ENCODE measurements around the gene CCL2. TPM values are rescaled to one million over a fixed set of nuclear protein-coding genes. Genes with fewer than 3 reads are reported as not detected.
A peak's percentile ranks its signal among the peaks of the same experiment; 100 is the strongest.

Gene CCL2
- total RNA-seq, 1 donor from 2014 or later, result 11.3 TPM

GRCh38 chr17:34241062-34241461 lies 14.0 kb upstream of the CCL2 start:
- peak; percentile 88 for DNase-seq

DNA sequence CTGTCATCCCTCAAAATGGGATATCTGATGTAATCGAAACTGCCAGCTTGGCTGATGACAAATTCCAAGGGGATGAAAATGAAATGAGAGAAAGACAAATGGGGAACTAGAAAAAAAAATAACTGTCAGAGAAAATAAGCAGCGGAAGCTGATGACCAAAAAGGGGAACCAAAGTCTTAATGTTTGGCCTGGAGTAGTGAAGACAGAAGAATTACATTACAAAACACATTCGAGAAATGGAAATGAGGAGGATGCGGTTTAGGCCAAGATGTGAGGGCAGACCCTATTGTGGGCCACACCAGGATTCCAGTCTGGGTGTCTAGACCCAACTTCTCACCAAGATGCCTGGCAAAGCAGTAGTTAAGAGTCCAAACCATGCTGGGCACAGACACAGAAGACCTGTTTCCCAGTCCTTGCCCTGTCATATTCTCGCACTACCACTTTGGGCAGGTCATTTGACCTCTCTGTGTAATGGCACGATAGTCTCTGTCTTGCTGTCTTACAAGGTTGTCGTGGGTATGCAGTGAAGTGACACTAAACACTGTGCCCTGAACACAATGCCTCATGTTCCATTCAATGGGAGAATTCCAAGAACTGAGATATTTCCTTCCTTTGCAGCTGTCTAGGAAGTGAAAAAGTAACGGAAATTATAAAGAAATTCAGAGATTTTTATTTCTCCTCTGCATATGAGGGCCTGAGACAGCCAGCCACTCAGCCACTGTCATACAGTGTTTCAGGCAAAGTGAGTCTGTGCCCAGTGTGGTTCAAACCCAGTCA lies 12.3 kb upstream of the CCL2 start:
- peak; percentile 47 for DNase-seq

- no peak for DNase-seq
Observed at GRCh38 chr17:34243364-34244320, 11.4 kb upstream of the CCL2 start.

DNA sequence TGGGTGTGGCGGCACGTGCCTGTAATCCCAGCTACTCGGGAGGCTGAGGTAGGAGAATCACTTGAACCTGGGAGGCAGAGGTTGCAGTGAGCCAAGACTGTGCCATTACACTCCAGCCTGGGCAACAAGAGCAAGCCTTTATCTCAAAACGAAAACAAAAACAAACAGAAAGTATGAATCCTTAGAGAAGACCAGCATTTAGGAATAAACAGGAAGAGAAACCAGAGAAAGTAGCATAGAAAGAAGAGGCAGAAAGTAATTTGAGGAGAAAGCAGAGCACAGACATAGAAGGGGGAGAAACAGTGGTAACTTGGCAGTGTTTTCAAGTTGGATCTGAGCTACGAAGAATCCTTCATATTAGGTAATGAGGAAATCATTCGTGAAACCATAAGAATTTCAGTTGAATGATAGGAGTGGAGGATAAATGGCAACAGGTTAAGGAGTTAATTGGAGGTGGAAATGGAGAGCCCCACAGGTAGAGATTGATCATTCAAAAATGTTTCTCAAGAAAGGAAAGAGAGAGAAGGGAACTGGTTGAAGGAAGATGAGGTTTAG lies 9.7 kb upstream of the CCL2 start:
- DNase-seq, result no peak

- no peak for DNase-seq
Observed at GRCh38 chr17:34246446-34246845, 8.6 kb upstream of the CCL2 start.

DNA sequence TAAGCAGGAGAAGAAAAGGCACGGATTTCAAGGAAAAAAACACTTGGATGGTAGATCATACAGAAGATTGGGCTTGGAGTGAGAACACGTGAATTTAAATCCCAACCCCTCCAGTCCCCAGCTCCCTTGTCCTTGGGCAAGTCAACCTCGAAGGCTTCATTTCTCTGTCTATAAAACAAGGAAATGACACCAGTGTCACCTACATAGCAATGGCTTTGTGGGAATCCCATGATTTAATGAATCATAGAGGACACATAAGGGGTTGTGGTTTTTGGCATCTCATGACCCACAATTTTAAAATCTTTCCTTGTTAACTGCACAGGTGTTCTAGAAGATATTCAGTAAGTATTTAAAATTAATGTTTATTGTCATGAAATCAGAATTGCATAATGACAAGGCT lies 8.2 kb upstream of the CCL2 start:
- DNase-seq, result no peak

GRCh38 chr17:34248511-34249024 lies 6.5 kb upstream of the CCL2 start:
- no peak for DNase-seq

- DNase-seq, result no peak
Observed at GRCh38 chr17:34249061-34249460, 6.0 kb upstream of the CCL2 start.

GRCh38 chr17:34249478-34249877 lies 5.6 kb upstream of the CCL2 start:
- DNase-seq, result no peak

DNA sequence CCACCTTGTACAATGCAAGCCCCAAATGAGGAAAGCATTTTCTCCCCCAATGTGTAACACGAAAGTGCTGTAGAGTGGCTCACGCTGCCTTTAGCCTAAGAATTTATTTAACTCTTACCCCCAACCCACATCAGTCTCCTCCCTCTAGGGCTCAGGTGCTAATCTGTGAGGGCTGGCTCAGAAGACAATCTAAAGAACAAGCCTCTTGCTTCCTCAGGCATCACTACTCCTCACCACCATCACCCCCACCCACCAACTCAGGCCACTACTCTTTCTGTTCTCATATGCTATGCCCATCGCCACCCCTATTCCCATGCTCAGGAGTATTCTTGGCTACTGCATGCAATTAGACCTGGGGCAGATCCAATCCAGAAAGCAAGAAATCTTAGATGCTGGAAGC lies 3.9 kb upstream of the CCL2 start:
- no peak for DNase-seq

- DNase-seq, result no peak
Observed at GRCh38 chr17:34252095-34252443, 3.0 kb upstream of the CCL2 start.

DNA sequence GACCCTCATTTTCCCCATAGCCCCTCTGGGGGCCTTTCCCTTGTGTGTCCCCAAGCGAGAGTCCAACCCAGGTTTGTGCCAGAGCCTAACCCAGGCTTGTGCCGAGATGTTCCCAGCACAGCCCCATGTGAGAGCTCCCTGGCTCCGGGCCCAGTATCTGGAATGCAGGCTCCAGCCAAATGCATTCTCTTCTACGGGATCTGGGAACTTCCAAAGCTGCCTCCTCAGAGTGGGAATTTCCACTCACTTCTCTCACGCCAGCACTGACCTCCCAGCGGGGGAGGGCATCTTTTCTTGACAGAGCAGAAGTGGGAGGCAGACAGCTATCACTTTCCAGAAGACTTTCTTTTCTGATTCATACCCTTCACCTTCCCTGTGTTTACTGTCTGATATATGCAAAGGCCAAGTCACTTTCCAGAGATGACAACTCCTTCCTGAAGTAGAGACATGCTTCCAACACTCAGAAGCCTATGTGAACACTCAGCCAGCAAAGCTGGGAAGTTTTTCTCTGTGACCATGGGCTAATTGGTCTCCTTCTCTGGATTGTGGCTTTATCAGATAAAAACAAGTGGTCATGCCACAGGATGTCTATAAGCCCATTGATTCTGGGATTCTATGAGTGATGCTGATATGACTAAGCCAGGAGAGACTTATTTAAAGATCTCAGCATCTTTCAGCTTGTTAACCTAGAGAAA lies 2.5 kb upstream of the CCL2 start:
- peak; percentile 96 for DNase-seq

GRCh38 chr17:34253139-34253525 lies 2.0 kb upstream of the CCL2 start:
- DNase-seq, result no peak

DNA sequence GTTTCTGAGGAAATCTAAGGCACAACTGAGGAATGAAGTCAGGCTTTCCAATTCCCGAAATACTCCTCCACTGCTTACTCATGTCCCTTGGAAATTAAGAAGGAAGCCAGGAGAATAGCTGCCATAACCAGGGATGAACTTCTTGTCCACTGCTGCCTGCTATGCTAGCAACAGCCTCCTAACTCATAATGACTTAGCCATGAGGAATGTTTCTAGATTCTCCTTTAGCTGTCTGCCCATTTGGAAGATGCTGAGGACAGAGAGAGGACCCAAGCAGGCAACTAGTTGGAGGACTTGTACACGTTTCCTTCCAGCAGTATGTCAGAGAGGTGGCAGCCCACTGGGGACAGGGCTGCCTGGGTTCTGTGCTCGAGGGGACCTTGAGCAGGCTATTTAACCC lies 939 bp upstream of the CCL2 start:
- DNase-seq, result peak; percentile 53

GRCh38 chr17:34255381-34255732 lies 272 bp downstream of the CCL2 start:
- DNase-seq, result peak; percentile 51

DNA sequence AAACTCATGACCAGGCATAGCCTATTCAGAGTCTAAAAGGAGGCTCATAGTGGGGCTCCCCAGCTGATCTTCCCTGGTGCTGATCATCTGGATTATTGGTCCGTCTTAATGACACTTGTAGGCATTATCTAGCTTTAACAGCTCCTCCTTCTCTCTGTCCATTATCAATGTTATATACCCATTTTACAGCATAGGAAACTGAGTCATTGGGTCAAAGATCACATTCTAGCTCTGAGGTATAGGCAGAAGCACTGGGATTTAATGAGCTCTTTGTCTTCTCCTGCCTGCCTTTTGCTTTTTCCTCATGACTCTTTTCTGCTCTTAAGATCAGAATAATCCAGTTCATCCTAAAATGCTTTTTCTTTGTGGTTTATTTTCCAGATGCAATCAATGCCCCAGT lies 756 bp downstream of the CCL2 start:
- DNase-seq, result no peak

- no peak for DNase-seq
Observed at GRCh38 chr17:34257299-34257985, 2.4 kb downstream of the CCL2 start.

DNA sequence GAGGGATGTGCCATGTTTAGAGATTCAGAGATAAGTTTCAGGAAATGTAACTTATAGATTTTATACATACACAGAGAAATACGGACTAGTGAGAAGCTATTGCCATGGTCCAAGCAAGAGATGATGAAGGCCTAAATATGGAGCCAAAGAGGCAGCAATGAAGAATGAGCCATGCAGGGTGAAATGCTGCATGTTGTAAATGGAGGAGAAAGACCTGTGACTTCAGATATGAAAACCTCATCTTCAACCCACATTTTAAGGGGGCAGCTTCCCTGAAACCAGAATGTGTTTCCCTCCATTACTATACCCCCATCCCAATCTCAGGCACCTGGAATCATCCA lies 2.9 kb downstream of the CCL2 start:
- no peak for DNase-seq

- DNase-seq, result peak; percentile 77
Observed at GRCh38 chr17:34259146-34259545, 4.1 kb downstream of the CCL2 start.

GRCh38 chr17:34260861-34261260 lies 5.8 kb downstream of the CCL2 start:
- DNase-seq, result no peak

- DNase-seq, result no peak
Observed at GRCh38 chr17:34261568-34262337, 6.7 kb downstream of the CCL2 start.

Measured in tongue (tissue), 2 donors.